HG03565 (cell line): ENCODE measurements around the gene MED10.

Experiments
- ATAC-seq: cut with Tn5 transposase; IDR thresholded peaks from one replicate; pipeline ENCODE4 v1.9.1; 2021; ENCODE audit warnings: mild to moderate bottlenecking, moderate library complexity; ENCODE audit not compliant: unreplicated experiment

The MED10 gene

DNA sequence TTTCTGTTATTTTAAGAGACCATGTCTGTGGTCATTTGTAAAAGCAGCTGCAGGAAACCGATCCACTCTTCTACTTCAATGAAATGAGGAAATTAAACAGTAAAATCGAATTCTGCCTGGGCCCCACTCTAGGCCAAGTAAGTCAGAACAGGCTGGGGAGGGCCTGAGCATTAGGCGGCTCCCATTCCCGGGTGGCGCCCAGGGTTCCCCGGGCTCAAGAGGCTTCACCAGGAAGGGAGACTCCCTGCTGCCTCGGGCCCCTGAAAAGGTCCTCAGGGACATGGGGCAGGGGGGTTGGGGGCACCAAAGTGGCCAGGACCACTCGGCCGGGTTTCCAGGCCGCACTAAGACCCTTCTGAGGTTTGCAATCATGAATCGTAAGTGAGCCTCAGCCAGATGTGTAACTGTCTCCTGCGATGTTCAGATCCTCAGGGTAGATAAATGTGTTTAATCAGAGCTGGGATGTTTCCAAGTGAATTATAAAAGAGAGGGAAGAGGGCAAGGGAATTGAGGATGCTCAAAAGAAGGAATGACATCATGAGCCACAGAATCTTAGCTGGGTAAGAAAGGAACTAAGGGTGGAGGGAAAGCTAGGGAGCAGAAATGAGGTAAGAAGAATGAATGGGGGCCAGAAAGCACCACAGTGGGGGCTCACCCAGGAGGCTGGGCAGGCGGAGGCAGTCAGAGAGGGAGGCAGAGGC is 24.6 kb downstream of the MED10 start:
- no peak for ATAC-seq

DNA sequence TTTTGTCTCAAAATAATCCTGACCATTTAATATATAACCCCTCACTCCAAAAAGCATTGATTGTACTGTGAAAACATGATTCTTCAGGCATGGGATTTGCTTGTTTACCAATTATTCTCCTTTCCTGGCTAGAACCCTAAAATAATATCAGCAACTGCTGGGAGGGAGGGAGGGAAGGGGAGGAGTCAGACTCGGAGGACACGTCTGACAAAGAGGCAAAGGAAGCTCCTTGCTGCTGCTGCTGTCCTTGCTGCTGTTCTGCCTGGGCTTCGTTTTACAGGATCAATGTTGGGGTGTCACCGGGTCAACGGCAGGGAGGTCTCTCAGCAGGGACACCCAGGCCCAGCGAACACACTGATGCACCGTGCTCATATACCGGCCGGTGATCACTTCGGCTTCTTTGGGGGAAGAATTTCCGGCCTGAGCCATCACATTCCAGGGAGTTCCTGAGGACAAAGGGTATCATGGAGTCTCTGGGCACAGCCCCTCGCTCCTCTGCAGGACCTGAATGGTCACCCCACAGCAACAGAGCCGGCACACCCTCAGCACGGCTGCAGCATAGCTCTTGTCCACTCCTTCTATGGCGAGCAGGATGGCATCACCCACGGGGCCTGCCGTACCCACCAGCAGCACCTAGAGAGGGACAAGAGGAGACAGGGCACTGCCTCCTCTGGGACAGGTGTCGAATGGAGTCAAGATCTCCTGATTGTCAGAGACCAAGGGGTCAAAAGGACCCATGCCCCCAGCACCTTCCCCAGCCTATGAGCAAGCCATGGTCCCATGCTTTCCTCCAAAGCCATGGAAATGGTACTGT is 27.9 kb downstream of the MED10 start:
- no peak for ATAC-seq

DNA sequence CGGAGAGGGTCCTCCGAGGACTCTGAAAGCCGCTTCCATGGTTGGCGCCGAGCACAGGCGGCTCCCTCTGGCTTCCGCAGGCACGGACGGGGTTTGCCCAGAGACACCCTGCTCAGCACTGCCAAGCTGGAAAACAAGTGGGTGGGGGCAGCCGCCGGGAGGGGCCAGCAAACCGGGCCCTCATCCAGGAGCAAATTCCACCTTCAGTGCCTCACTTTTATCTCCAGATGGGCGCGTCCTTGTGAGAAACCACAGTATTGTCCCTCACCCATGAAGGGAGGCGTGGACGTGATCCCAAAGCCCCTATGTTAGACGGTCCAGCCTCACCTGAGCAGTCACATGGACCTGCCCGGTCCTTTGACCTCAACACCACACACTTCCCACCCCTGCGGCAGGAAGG is 29.0 kb downstream of the MED10 start:
- ATAC-seq, result no peak

DNA sequence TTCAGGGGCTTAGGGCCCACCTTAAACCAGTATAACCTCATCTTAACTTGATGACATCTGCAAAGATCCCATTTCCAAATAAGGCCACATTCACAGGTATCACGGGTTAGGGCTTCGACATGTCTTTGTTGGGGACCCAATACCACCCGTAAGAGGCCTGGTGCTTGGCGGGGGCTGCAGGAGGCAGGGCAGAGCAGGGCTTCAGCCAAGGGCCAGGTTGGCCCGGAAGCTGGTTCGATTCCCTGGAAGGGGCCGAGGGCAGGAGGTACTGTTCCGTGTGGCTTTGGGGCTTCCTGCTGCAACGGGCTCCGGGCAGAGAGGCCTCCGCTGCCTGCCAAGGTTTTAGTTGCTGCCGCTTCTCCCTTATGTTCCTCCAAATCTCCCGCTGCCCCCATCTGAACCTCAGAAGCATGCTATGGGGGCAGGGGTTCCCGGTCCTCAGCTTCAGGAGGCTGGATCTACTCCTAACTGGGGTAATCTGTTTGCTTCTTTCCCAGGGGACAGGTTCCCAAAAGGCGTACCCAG is 29.8 kb downstream of the MED10 start:
- no peak for ATAC-seq

- no peak for ATAC-seq
Measured at GRCh38 chr5:6347673-6348072, 30.7 kb downstream of the MED10 start.

DNA sequence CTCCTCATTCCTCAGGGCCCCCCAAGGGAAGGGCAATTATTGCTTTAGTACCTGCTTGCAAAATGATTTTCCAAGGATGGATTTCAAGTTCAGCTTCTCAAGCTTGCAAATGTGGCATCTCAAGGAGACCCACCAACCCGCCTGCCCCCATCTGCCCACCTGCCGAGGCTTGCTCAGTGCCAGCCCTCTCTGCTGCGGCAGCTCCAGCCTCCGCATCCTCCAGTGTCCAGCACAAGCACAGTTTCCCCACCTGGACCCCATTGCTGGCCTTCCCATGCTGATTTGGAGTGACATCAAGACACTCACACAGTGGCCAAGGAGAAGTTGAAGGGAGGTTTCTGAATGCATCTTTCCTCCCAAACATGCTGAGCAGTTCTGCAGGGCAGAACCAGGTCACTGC is 31.2 kb downstream of the MED10 start:
- no peak for ATAC-seq

DNA sequence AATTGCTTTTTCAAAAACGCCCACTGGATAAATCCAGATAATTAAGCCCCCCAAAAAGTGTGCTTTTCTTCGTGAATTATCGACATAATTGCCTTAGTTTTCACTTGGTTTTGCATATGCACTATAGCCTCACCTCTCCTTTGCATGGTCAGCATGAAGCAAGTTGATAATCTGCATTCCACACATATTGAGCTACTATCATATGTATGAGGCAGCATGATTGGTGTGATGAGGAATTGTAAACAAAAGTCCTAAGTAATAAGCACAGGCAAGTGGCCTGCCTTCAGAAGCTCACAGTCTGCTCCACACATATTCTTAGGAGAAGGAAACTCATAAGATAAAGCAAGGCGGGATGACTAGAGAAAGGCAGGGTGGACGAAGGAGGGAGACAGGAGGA is 33.8 kb downstream of the MED10 start:
- no peak for ATAC-seq

DNA sequence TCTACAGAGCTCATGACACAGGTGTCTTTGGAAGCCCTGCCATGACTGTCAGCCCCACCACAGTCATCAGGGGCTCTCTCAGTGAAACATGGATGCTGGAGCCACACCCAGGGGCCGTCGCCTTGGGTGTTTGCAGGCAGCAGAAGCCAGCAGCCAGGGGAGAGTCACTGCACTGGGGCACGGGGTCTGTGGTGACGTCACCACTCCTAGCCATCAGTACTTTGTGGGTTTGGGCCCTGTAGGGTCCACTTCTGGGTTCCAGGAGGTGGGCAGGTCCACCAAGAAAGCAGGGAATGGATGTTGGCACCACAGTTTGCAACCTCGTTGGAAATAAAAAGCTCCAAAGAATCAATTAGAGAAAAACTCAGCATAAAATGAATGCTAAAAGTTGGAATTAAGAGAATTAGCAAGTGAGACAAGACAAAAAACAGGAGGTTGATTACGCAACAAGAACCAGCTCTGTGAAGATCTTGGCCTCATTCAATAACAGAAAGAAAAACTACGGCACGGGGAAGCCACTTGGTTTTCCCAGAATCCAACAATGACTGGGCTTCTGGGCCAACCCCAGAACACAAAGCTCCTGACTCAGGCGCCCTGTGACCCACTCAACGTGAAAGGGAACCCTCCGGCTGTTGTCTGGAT is 34.3 kb downstream of the MED10 start:
- no peak for ATAC-seq

DNA sequence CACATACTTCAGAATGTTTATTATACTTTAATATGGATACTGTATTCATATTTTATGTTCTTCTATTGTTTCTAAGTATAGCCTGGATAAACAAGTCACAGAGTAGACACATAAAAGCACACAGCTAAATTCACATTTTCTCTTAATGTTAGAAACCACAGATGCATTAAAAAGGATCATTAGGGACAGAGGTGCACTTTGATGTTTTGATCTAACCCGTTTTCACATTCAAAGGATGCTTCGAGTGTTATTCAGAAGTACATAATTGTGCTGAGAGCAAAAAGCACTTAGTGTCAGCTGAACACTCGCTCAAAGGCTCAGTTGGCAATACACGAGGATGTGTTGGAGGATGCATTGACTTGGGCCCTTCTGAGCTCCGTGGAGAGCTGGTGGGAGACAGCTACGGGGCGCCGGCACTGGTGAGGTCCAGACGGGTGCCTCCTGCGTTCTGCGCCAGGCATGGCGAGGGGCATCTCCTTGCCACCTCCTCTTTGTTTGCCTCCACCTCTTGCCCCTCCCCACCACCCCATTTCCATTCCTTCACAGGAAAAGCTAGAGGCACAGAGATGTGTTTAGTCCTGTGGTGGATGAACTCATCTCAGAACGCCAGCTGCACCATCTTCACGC is 35.5 kb downstream of the MED10 start:
- ATAC-seq, result no peak

DNA sequence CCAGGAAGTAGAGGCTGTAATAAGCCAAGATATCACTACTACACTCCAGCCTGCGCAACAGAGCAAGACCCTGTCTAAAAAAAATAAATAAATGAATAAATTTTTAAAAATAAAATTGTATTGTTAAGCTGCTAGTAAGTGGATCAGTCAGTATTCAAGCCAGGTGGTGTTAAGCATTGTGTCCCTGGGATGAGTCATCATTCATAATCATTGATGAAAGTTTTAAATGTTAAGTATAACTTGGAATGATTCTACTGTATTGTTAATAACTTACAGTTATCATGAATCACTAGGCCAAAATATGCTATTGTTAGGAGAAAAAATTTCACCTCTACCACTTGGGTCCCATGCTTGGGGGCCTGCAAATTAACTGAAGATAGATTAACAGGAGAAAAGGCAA is 38.2 kb downstream of the MED10 start:
- ATAC-seq, result no peak

DNA sequence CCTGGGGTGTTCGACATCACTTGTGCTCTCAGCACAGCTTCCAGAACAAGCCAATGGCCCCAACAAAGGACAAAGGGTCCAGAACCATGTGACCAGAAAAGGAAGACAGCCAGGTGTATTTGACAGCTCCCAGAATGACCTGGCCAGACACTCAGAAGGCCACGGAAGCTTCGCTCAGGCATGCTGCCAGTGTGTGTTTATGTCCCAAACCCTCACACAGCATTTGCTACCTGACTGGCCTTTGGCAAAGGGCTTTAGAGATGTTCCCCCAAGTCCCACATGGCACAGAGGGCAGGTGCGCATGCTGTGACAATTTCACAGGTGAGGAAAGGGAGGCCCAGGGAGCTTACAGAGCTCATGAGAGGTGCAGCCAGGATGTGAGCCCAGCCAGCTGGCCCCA is 39.5 kb downstream of the MED10 start:
- ATAC-seq, result no peak

GRCh38 chr5:6338135-6338534 is 40.2 kb downstream of the MED10 start:
- ATAC-seq, result no peak

DNA sequence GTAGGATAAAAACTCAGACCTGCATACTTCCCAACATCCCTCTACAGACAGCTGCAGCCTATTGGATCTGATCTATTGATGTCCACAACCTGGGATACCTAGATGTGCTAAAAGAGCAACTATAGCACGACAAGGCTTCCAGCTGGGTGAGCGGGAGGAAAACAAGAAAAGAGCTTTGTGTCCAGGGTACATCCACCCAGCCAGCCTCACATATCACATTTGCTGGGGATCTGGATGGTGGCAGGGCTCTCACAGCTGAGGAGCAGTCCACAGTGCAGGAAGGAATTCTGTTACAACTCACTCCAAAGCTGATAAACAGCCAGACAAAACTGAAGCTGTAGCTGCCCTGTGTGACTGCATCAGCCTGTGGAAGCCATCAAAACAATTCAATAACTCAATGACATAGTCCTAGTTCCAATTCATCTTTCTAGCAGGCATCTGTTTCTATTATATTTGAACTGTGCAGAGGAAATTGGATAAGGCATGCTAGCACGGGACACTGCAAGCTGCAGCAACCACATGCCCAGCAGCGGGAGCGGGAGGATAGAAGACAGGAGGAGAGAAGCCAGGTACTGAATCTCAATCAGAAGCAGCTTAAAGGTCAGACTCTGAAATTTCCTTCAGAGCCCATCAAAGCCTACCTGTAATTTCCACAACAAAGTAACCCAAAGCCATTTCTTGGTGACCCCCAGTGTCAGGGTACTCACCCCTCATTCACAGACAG is 45.0 kb downstream of the MED10 start:
- ATAC-seq, result no peak

DNA sequence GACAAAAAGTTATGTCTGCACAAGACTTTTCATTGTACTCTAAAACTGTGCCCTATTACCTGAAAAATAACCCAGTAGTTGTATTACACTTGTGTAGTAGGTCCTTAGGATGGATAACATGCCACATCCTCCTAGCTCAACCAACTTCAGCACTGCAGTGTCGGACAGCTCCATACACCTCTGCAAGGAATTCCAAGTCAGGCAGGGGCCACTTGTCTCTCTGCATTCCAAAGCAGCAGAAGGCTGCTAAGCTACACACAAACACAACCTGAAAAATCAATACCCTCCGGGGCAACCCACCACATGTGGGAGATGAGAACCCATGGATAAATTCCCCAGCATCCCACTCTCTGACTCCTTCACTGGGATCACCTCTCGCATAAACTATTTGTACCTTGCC is 50.2 kb downstream of the MED10 start:
- no peak for ATAC-seq

GRCh38 chr5:6326776-6327175 is 51.6 kb downstream of the MED10 start:
- ATAC-seq, result no peak

DNA sequence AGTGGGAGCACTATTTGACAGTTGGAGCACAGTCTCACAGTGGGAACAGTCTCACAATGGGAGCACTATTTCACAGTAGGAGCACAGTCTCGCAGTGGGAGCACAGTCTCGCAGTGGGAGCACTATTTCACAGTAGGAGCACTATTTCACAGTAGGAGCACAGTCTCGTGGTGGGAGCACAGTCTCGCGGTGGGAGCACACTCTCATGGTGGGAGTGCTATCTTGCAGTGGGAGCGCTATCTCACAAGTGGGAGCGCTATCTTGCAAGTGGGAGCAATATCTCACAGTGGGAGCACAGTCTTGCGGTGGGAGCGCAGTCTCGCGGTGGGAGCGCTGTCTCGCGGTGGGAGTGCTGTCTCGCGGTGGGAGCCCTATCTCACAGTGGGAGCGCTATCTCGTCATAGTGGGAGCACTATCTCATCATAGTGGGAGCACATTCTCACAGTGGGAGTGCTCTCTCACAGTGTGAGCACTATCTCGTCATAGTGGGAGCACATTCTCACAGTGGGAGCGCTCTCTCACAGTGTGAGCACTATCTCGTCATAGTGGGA is 56.1 kb downstream of the MED10 start:
- no peak for ATAC-seq
